ENCODE data around the gene WDFY2. TPM values are rescaled to one million over a fixed set of nuclear protein-coding genes. Genes with fewer than 3 reads are reported as not detected.

Gene WDFY2
- total and polyA plus RNA-seq, 2 of the 13 experiments (the other 11 are each of a cell fraction or from before 2014, with no cell fraction given), result 22.6 to 27.0 TPM

DNA sequence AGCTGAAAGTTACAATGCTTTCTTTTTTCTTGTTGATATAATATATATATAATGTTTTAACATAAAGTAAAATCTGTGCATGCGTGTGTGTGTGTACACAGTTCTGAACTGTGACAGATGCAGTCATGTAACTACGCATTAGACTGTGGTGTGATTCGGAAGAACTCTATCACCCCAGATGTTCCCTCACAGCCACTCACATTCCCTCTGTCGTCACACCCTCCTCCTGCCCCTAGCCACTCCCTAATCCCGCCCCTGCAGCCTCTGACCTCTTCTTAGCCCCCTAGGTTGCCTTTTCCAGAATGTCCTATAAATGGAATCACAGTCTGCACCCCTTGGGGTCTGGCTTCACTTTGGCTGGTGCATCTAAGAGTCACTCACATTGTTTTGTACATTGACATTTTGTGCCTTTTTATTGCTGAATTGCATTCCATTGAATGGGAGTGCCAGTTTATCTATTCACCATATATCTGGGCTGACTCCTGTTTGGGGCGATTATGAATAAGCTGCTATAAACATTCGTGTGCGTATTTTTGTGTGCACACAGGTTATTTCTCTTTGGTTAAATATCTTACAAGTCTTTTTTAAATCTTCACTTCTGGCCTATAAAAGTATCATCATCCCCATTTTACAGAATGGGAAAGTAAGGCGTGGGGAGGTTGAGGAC is 199.3 kb downstream of the WDFY2 start:
- no TSS peak for BruUV-seq (replicated peaks)
- intact Hi-C loops (cut with micrococcal nuclease; ENCODE audit: unreplicated experiment), result loop anchor here (5.0 kb wide), 1 partner anchor 346 kb away; no protein-coding TSS in a partner anchor
- ChIA-PET CTCF (ENCODE audit: low intra/inter-chr PET ratio, low total read pairs) (no interaction called here), POLR2A (interaction anchor here (2.4 kb wide), 1 partner anchor 331 kb away, joined by 8 read pairs; the partner anchor contains the start of gene INTS6)
- ATAC-seq, result no peak
- no peaks in the 10 kb centered on the region for H3K79me2 ChIP-seq (ENCODE audit: insufficient read depth, low read length)
- no peak overlapping the region for H3K4me3 ChIP-seq (replicated peaks in 1 of 3; ENCODE audit: insufficient read depth in 1 of 3, low read depth in 2 of 3, low read length in 3 of 3)
- H3K27me3 ChIP-seq (ENCODE audit: control insufficient read depth in 1 of 2, insufficient read depth in 2 of 2, low read length in 2 of 2), result no peaks in the 10 kb centered on the region
- no peak for FAIRE-seq
- in situ Hi-C loops (cut with HindIII; ENCODE audit: extremely low pct_ligation_motif_present, low pct_unique_long_range_greater_than_20kb), result no loop called here
- peaks cover 19% of the 10 kb centered on the region for H3K4me1 ChIP-seq (ENCODE audit: insufficient read depth, low read length)
- H3K36me3 ChIP-seq (replicated peaks in 1 of 2; ENCODE audit: control insufficient read depth in 1 of 2, insufficient read depth in 2 of 2, low read length in 2 of 2), result no peaks in the 10 kb centered on the region
- DNase-seq (ENCODE audit: low spot score), result no peak
- no peak overlapping the region for H3K27ac ChIP-seq (ENCODE audit: extremely low read length, insufficient read depth, low read length)
- no peaks in the 10 kb centered on the region for H4K20me1 ChIP-seq (ENCODE audit: insufficient read depth, low read length)
- whole genome bisulfite sequencing (ENCODE audit: low lambda C conversion rate), result 89% methylated on average over 9 of the region's 9 CpGs
- no peak overlapping the region for H3K9ac ChIP-seq (ENCODE audit: insufficient read depth, low read depth, low read length)
- no peak overlapping the region for H3K4me2 ChIP-seq (ENCODE audit: low read depth, low read length)
- H3K9me3 ChIP-seq (ENCODE audit: low read length), result no peaks in the 10 kb centered on the region
- H2AFZ ChIP-seq (ENCODE audit: low read length), result no peak overlapping the region
- TF ChIP-seq MAFK (conservative IDR thresholded peaks at IDR 0.05 in 1 of 2, IDR thresholded peaks at IDR 0.05 in 1 of 2; ENCODE audit: low read length in 2 of 2), result no peak
- no peak for TF ChIP-seq MLXIP (CRISPR knock-in tag; IDR thresholded peaks at IDR 0.05; ENCODE audit: borderline replicate concordance)
- no peak for TF ChIP-seq CREM (IDR thresholded peaks at IDR 0.05)
- no peak for TF ChIP-seq CREM (CRISPR knock-in tag; IDR thresholded peaks at IDR 0.05)
- TF ChIP-seq YY1 (IDR thresholded peaks at IDR 0.05; ENCODE audit: insufficient read depth, insufficient replicate concordance, low read depth, low read length), result no peak
- no peak for TF ChIP-seq DR1 (CRISPR knock-in tag; IDR thresholded peaks at IDR 0.05)
- TF ChIP-seq ZSCAN21 (CRISPR knock-in tag; IDR thresholded peaks at IDR 0.05; ENCODE audit: borderline replicate concordance), result no peak
- TF ChIP-seq ZNF205 (CRISPR knock-in tag; IDR thresholded peaks at IDR 0.05), result no peak
- TF ChIP-seq HDAC6 (IDR thresholded peaks at IDR 0.05; ENCODE audit: low read depth, low read length), result no peak
- no peak for TF ChIP-seq RFXAP (CRISPR knock-in tag; IDR thresholded peaks at IDR 0.05; ENCODE audit: borderline replicate concordance)
- TF ChIP-seq GFI1 (CRISPR knock-in tag; IDR thresholded peaks at IDR 0.05; ENCODE audit: borderline replicate concordance), result no peak
- no peak for TF ChIP-seq CENPT (CRISPR knock-in tag; IDR thresholded peaks at IDR 0.05; ENCODE audit: low read depth)
- TF ChIP-seq ZNF407 (CRISPR knock-in tag; IDR thresholded peaks at IDR 0.05; ENCODE audit: not compliant biosample characterization), result no peak

Data from HepG2 (cell line).